ENCODE results near the gene ACOT9. TPM values are rescaled to one million over a fixed set of nuclear protein-coding genes. Genes with fewer than 3 reads are reported as not detected.
"Not testable (repeated sequence)": the region's sequence is repeated elsewhere in the genome, so short reads cannot be mapped to it uniquely, and the experiment has no call there.

ACOT9 gene
- total RNA-seq, 1 donor from 2014 or later = 77.8 TPM

- DNase-seq (ENCODE audit: low read depth, low spot score) = no peak
These were observed 22.8 kb upstream of the ACOT9 start for GRCh38 chrX:23765868-23766267.

- DNase-seq (ENCODE audit: low read depth, low spot score) = no peak
These were observed 22.4 kb upstream of the ACOT9 start for GRCh38 chrX:23765449-23765848.

- no peak for DNase-seq (ENCODE audit: low read depth, low spot score)
These were observed 21.3 kb upstream of the ACOT9 start for GRCh38 chrX:23764188-23764984.

GRCh38 chrX:23759821-23760220, 16.7 kb upstream of the ACOT9 start:
- no peak for DNase-seq (ENCODE audit: low read depth, low spot score)

DNA sequence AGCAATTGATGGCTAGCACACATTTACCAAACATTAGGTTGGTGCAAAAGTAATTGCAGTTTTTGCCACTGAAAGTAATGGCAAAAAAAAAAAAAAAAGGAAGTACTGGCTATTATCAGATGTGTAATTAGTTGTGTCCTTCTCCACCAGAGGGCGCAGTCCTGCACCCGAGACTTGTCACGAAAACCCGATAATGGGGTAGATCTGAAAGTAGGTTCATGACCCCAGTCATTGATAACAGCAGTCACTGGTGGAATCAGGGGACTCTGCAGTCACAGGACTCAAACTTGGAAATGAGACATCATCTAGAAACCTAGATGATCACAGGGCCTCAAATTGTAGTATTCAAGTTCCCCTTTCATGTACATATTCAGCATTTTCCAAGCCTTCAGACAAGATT, 13.1 kb upstream of the ACOT9 start:
- DNase-seq (ENCODE audit: low read depth, low spot score) = no peak

- DNase-seq (ENCODE audit: low read depth, low spot score) = no peak
These were observed 11.6 kb upstream of the ACOT9 start for GRCh38 chrX:23754664-23755063.

DNA sequence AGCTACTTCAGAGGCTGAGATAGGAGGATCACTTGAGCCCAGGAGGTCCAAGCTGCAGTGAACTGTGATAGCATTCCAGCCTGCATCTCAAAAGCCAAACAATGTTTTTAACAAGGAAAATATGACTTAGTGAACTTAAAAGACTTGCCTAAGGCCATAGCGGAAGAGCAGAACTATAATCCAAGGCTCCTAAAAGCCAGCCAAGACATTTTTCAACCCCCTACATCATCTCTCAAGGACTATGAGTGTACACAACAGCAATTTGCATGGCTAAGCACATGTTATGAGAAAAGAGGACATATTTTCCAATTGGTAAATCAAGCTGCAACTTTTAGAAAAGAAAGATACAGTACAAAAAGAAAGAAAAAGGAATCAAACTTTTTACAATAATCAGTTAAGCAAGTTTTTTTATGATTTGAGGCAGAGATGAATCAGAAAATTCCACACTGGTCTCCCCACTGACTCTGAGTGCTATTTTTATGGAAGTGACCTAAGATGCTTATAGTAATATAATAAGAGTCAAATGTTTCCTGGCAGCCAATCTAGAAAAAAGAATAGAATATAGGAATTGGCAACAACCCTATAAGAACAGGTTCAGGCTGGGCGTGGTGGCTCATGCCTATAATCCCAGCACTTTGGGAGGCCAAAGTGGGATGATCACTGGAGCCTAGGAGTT, 9.8 kb upstream of the ACOT9 start:
- DNase-seq (ENCODE audit: low read depth, low spot score) = no peak

GRCh38 chrX:23749576-23749975, 6.5 kb upstream of the ACOT9 start:
- DNase-seq (ENCODE audit: low read depth, low spot score) = no peak

GRCh38 chrX:23749129-23749528, 6.1 kb upstream of the ACOT9 start:
- no peak for DNase-seq (ENCODE audit: low read depth, low spot score)

GRCh38 chrX:23745786-23746185, 2.7 kb upstream of the ACOT9 start:
- peak; percentile 48 for DNase-seq (ENCODE audit: low read depth, low spot score)

- not testable (repeated sequence) for DNase-seq (ENCODE audit: low read depth, low spot score)
These were observed 521 bp upstream of the ACOT9 start for GRCh38 chrX:23743623-23743971.

GRCh38 chrX:23742174-23742696, 841 bp downstream of the ACOT9 start:
- peak; percentile 19 for DNase-seq (ENCODE audit: low read depth, low spot score)

GRCh38 chrX:23737413-23737812, 5.7 kb downstream of the ACOT9 start:
- DNase-seq (ENCODE audit: low read depth, low spot score) = no peak

- no peak for DNase-seq (ENCODE audit: low read depth, low spot score)
These were observed 7.0 kb downstream of the ACOT9 start for GRCh38 chrX:23736030-23736429.

GRCh38 chrX:23732704-23733103, 10.4 kb downstream of the ACOT9 start:
- DNase-seq (ENCODE audit: low read depth, low spot score) = no peak

DNA sequence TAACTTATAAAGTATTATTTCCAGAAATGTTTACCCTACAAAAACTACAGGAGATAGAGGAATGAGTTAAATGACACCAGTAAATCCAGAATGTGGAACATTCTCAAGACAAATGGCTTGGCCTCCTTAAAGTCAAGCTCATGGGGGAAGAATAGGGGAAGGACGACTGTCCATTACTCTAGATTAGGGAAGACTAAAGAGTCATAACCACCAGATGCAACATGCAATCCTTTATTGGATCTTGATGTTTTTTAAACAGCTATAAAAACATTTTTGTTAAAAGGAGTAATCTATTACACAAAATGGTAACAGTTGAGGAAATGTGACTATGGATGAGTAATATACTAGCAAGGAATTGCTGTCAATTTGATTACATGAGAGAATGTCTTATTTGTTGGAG, 11.1 kb downstream of the ACOT9 start:
- DNase-seq (ENCODE audit: low read depth, low spot score) = no peak

GRCh38 chrX:23729214-23729613, 13.9 kb downstream of the ACOT9 start:
- DNase-seq (ENCODE audit: low read depth, low spot score) = no peak

DNA sequence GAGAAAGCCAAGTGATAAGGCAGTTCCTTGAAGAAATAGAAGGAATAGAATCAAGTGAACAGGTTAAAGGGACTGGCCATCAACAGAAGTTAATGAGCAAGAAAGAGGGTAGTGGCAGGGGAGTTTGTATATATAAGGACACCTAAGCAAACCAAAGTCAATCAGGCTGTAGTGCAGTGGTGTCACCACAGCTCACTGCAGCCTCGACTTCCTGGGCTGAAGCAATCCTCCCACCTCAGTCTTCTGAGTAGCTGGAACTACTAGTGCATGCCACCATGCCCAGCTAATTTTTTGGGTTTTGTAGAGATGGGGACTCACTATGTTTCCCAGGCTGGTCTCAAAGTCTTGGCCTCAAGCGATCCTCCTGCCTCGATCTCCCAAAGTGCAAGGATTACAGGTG, 15.9 kb downstream of the ACOT9 start:
- DNase-seq (ENCODE audit: low read depth, low spot score) = no peak

- no peak for DNase-seq (ENCODE audit: low read depth, low spot score)
These were observed 16.9 kb downstream of the ACOT9 start for GRCh38 chrX:23726191-23726590.

- DNase-seq (ENCODE audit: low read depth, low spot score) = no peak
These were observed 22.9 kb downstream of the ACOT9 start for GRCh38 chrX:23720117-23720677.

GRCh38 chrX:23705235-23705634, 37.8 kb downstream of the ACOT9 start:
- no peak for DNase-seq (ENCODE audit: low read depth, low spot score)

- no peak for DNase-seq (ENCODE audit: low read depth, low spot score)
These were observed 38.3 kb downstream of the ACOT9 start for GRCh38 chrX:23704673-23705206.

All from pulmonary artery endothelial cell (primary cell).